Mesenchymal stem cell (in vitro differentiated cells and primary cell): ENCODE data around the gene EDC3.

Experiments
- DNase-seq: peaks from one replicate; pipeline ENCODE4 v3.0.0-alpha.2; 2013
- H2AFZ ChIP-seq: one replicate; pipeline ENCODE4 v1.6.1; 2013; ENCODE audit warnings: low read depth, mild to moderate bottlenecking, control low read depth, inconsistent platforms, low read length, moderate library complexity
- H2AK5ac ChIP-seq: 2 replicates; pipeline ENCODE4 v1.6.1; 2013; ENCODE audit warnings: low read length, moderate library complexity, mild to moderate bottlenecking, inconsistent platforms; ENCODE audit not compliant: severe bottlenecking
- H2BK120ac ChIP-seq: one replicate; pipeline ENCODE4 v1.6.1; 2013; ENCODE audit warnings: low read depth, mild to moderate bottlenecking, inconsistent platforms, low read length, moderate library complexity
- H2BK12ac ChIP-seq, 2 experiments: one replicate each; pipeline ENCODE4 v1.6.1; 2013; ENCODE audit warnings: inconsistent platforms in 2 of 2, low read length in 2 of 2, mild to moderate bottlenecking in 2 of 2, moderate library complexity in 2 of 2, control low read depth in 1 of 2
- H2BK15ac ChIP-seq: one replicate; pipeline ENCODE4 v1.6.1; 2013; ENCODE audit warnings: mild to moderate bottlenecking, low read depth, inconsistent platforms; ENCODE audit not compliant: poor library complexity, severe bottlenecking
- H2BK5ac ChIP-seq: 2 replicates; pipeline ENCODE4 v1.6.1; 2013; ENCODE audit warnings: low read depth, mild to moderate bottlenecking, low read length, control low read depth, inconsistent platforms; ENCODE audit not compliant: poor library complexity, severe bottlenecking
- H3K14ac ChIP-seq, 2 experiments: one replicate each; pipeline ENCODE4 v1.6.1; 2013; ENCODE audit warnings: inconsistent platforms in 2 of 2, low read length in 2 of 2, control low read depth in 1 of 2, mild to moderate bottlenecking in 1 of 2, moderate library complexity in 1 of 2
- H3K18ac ChIP-seq, 2 experiments: one replicate each; pipeline ENCODE4 v1.6.1; 2013; ENCODE audit warnings: inconsistent platforms in 2 of 2, low read length in 2 of 2, control low read depth in 1 of 2, low read depth in 1 of 2, mild to moderate bottlenecking in 1 of 2
- H3K23ac ChIP-seq, 2 experiments: one replicate each; pipeline ENCODE4 v1.6.1; 2013; ENCODE audit warnings: inconsistent platforms in 2 of 2, low read length in 2 of 2, mild to moderate bottlenecking in 2 of 2, moderate library complexity in 2 of 2, control low read depth in 1 of 2
- H3K27ac ChIP-seq: 2 replicates; pipeline ENCODE4 v1.5.1; 2013; ENCODE audit warnings: mild to moderate bottlenecking, moderate library complexity, low read length, control low read depth, inconsistent platforms; ENCODE audit not compliant: poor library complexity, severe bottlenecking
- H3K27me3 ChIP-seq, 2 experiments: 2 replicates each; pipeline versions ENCODE4 v1.6.1 to v1.7.0; 2013; ENCODE audit warnings: low read length in 2 of 2, mild to moderate bottlenecking in 2 of 2, moderate library complexity in 2 of 2, control low read depth in 1 of 2, inconsistent platforms in 1 of 2; ENCODE audit not compliant: control insufficient read depth in 1 of 2, insufficient read depth in 1 of 2
- H3K36me3 ChIP-seq, 2 experiments: 2 replicates each; pipeline versions ENCODE4 v1.6.1 to v1.7.0; 2013; ENCODE audit warnings: low read length in 2 of 2, control low read depth in 1 of 2, inconsistent platforms in 1 of 2, low read depth in 1 of 2, mild to moderate bottlenecking in 1 of 2; ENCODE audit not compliant: insufficient read depth in 2 of 2, control insufficient read depth in 1 of 2
- H3K4ac ChIP-seq, 2 experiments: one replicate each; pipeline ENCODE4 v1.6.1; 2013; ENCODE audit warnings: inconsistent platforms in 2 of 2, low read length in 2 of 2, mild to moderate bottlenecking in 2 of 2, moderate library complexity in 2 of 2, control low read depth in 1 of 2, low read depth in 1 of 2
- H3K4me1 ChIP-seq: 2 replicates; pipeline ENCODE4 v1.6.1; 2013; ENCODE audit warnings: low read depth, low read length, control low read depth; ENCODE audit not compliant: control insufficient read depth, insufficient read depth
- H3K4me2 ChIP-seq: 2 replicates; pipeline ENCODE4 v1.6.1; 2013; ENCODE audit warnings: low read length, mild to moderate bottlenecking, inconsistent platforms; ENCODE audit not compliant: poor library complexity, severe bottlenecking
- H3K4me3 ChIP-seq, 2 experiments: 2 replicates each; pipeline versions ENCODE4 v1.5.1 to v1.7.0; 2013; ENCODE audit warnings: low read length in 2 of 2, mild to moderate bottlenecking in 2 of 2, control low read depth in 1 of 2, low read depth in 1 of 2; ENCODE audit not compliant: insufficient read depth in 1 of 2
- H3K79me1 ChIP-seq: replicated peaks from 2 replicates; pipeline ENCODE4 v1.6.1; 2013; ENCODE audit warnings: mild to moderate bottlenecking, control low read depth, low read length, inconsistent platforms; ENCODE audit not compliant: poor library complexity, severe bottlenecking
- H3K9ac ChIP-seq: 2 replicates; pipeline ENCODE4 v1.7.0; 2013; ENCODE audit warnings: mild to moderate bottlenecking, low read length, moderate library complexity
- H3K9me3 ChIP-seq: 2 replicates; pipeline ENCODE4 v1.7.0; 2013; ENCODE audit warnings: mild to moderate bottlenecking, low read length; ENCODE audit not compliant: control insufficient read depth
- H4K8ac ChIP-seq: one replicate; pipeline ENCODE4 v1.6.1; 2013; ENCODE audit warnings: inconsistent platforms, mild to moderate bottlenecking, low read length, moderate library complexity
- H4K91ac ChIP-seq: one replicate; pipeline ENCODE4 v1.6.1; 2013; ENCODE audit warnings: mild to moderate bottlenecking, low read length, inconsistent platforms
- WGBS: methylation state at CpG from one replicate; pipeline ENCODE4 v1.1.7; 2013; ENCODE audit warnings: mixed read lengths; 5-methylcytosine and 5-hydroxymethylcytosine counted together

The EDC3 gene

GRCh38 chr15:74626752-74627692 lies 68.8 kb downstream of the EDC3 start:
- Histone ChIP-seq H3K9me3 (no peaks in the 10 kb centered on the region), H2AK5ac (no peak overlapping the region), H2AFZ (no peak overlapping the region), H2BK15ac (no peak overlapping the region), H3K27me3 (no peaks in the 10 kb centered on the region), H3K4me1 (no peaks in the 10 kb centered on the region), H4K91ac (no peak overlapping the region), H3K27ac (no peak overlapping the region), H3K4me3 (no peak overlapping the region), H3K18ac (no peak overlapping the region), H3K9ac (no peak overlapping the region), H3K4me2 (no peak overlapping the region), H3K4ac (no peak overlapping the region), H3K23ac (peak overlapping the region in 1 of 2 experiments; percentile 27), H3K36me3 (peaks cover 96 to 99% of the 10 kb centered on the region in 2 experiments), H3K79me1 (peaks cover 54% of the 10 kb centered on the region), H4K8ac (no peak overlapping the region), H2BK12ac (no peak overlapping the region), H3K14ac (no peak overlapping the region), H2BK120ac (no peak overlapping the region), H2BK5ac (no peak overlapping the region)
- no peak for DNase-seq
- WGBS, result over 99% methylated on average over 8 of the region's 10 CpGs

GRCh38 chr15:74626336-74626735 lies 69.5 kb downstream of the EDC3 start:
- Histone ChIP-seq H2AFZ (no peak overlapping the region), H3K4ac (no peak overlapping the region), H3K4me1 (peaks cover 2% of the 10 kb centered on the region), H3K36me3 (peaks cover 98 to 100% of the 10 kb centered on the region in 2 experiments), H3K4me3 (no peak overlapping the region), H3K9ac (no peak overlapping the region), H4K8ac (no peak overlapping the region), H3K27me3 (no peaks in the 10 kb centered on the region), H3K27ac (no peak overlapping the region), H3K18ac (no peak overlapping the region), H3K9me3 (no peaks in the 10 kb centered on the region), H2BK5ac (no peak overlapping the region), H2BK15ac (no peak overlapping the region), H3K23ac (no peak overlapping the region), H4K91ac (no peak overlapping the region), H3K4me2 (no peak overlapping the region), H2AK5ac (no peak overlapping the region), H2BK120ac (no peak overlapping the region), H2BK12ac (no peak overlapping the region), H3K14ac (no peak overlapping the region), H3K79me1 (peaks cover 59% of the 10 kb centered on the region)
- WGBS, result 98% methylated on average over 7 of the region's 7 CpGs
- DNase-seq, result no peak

- H2AFZ ChIP-seq, result no peak overlapping the region
- no peak overlapping the region for H3K4me2 ChIP-seq
- peaks cover 60% of the 10 kb centered on the region for H3K79me1 ChIP-seq
- H3K9me3 ChIP-seq, result no peaks in the 10 kb centered on the region
- H2BK15ac ChIP-seq, result no peak overlapping the region
- no peak for DNase-seq
- no peak overlapping the region for H2BK12ac ChIP-seq
- peaks cover 4% of the 10 kb centered on the region for H3K4me1 ChIP-seq
- H3K27me3 ChIP-seq, result no peaks in the 10 kb centered on the region
- no peak overlapping the region for H3K14ac ChIP-seq
- H4K8ac ChIP-seq, result no peak overlapping the region
- H3K4me3 ChIP-seq, result no peak overlapping the region
- H2BK5ac ChIP-seq, result no peak overlapping the region
- H3K36me3 ChIP-seq, result peaks cover 100% of the 10 kb centered on the region in 2 experiments
- no peak overlapping the region for H2AK5ac ChIP-seq
- no peak overlapping the region for H4K91ac ChIP-seq
- no peak overlapping the region for H3K23ac ChIP-seq
- H3K27ac ChIP-seq, result no peak overlapping the region
- H3K18ac ChIP-seq, result no peak overlapping the region
- H2BK120ac ChIP-seq, result no peak overlapping the region
- no peak overlapping the region for H3K9ac ChIP-seq
- 92% methylated on average over 6 of the region's 6 CpGs for WGBS
- H3K4ac ChIP-seq, result no peak overlapping the region
These were observed 70.1 kb downstream of the EDC3 start for GRCh38 chr15:74625693-74626092.

DNA sequence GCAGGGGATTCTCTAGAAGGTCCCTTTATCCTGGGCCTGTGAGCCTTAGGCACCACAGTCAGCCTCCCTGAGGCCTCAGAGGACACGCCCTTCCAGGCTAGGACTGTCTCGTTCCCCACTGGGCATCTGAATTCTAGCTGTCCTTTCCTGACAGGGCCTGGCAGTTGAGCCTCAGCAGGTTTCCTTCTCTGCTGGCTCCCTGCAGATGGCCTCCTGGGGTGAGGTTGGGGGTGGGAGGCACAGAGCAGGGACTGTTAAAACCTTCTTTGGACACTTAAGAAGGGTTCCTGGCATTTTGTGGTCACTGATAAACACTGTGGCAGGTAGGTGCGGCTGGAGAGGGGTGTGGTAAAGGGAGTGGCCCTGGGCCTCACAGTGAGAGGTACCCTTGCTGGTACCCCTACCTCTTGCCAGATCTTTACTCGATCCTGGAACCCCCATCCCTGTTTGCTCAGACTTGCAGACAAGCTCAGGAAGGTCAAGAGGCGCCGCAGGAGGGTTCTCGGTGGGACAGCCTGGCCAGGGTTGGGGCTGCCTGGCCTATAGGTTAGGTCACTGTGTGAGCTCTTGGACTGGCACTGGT lies 71.7 kb downstream of the EDC3 start:
- 83% methylated on average over 7 of the region's 7 CpGs for WGBS
- Histone ChIP-seq H3K9ac (no peak overlapping the region), H2BK15ac (no peak overlapping the region), H3K4me2 (no peak overlapping the region), H3K36me3 (peaks cover 100% of the 10 kb centered on the region in 2 experiments), H2AK5ac (no peak overlapping the region), H3K4me3 (no peak overlapping the region), H3K79me1 (peaks cover 67% of the 10 kb centered on the region), H3K14ac (no peak overlapping the region), H3K27ac (no peak overlapping the region), H3K4ac (no peak overlapping the region), H4K91ac (no peak overlapping the region), H3K23ac (no peak overlapping the region), H2BK120ac (no peak overlapping the region), H2BK5ac (no peak overlapping the region), H3K9me3 (no peaks in the 10 kb centered on the region), H2BK12ac (no peak overlapping the region), H2AFZ (no peak overlapping the region), H3K27me3 (no peaks in the 10 kb centered on the region), H4K8ac (no peak overlapping the region), H3K18ac (no peak overlapping the region), H3K4me1 (peaks cover 5% of the 10 kb centered on the region)
- DNase-seq, result no peak
